HCT116 (cell line): ENCODE measurements around the gene ZNF213. TPM values are rescaled to one million over a fixed set of nuclear protein-coding genes. Genes with fewer than 3 reads are reported as not detected.

Experiments
- ATAC-seq: fragments of 200-7000 bp; cut with Tn5 transposase; 2 replicates; pipeline ENCODE4 v1.9.1; 2020; ENCODE audit warnings: mild to moderate bottlenecking, moderate library complexity
- BruUV-seq: library from RNA; stranded (reverse); fragments of 400-500 nt; replicated peaks from 2 replicates; lab custom pipeline; 2021; lab: Mats Ljungman, UMichigan
- CTCF ChIA-PET: fragments of 300-600 bp; sonication (Branson Sonifier 250); formaldehyde crosslinking; loops from one replicate; lab custom pipeline; 2021; ENCODE audit warnings: antibody characterized with exemption; lab: Charles Lee
- POLR2A ChIA-PET: fragments of 300-600, 350-600 bp; sonication (Branson Sonifier 250); formaldehyde crosslinking; loops from one replicate; lab custom pipeline; 2021; ENCODE audit warnings: antibody characterized with exemption; lab: Charles Lee
- RAD21 ChIA-PET, 2 experiments: fragments of 300-600 bp; sonication (Branson Sonifier 250); formaldehyde crosslinking; loops; one replicate each; lab custom pipeline; 2023; ENCODE audit warnings: low total read pairs in 2 of 2; ENCODE audit not compliant: uncharacterized antibody in 2 of 2, unreplicated experiment in 2 of 2, low non-redundant PET in 1 of 2; lab: Charles Lee
- DNase-seq: peaks from one replicate; pipeline ENCODE4 v3.0.0-alpha.2; 2010; ENCODE audit warnings: low read depth, low spot score
- H2AFZ ChIP-seq: fragments of 200-600 bp; shearing (Covaris generic), sonication (generic); 2 replicates; pipeline ENCODE4 v1.6.1; 2017; ENCODE audit warnings: low read depth, mixed run types, mixed read lengths, antibody characterized with exemption, low read length; ENCODE audit not compliant: poor library complexity, severe bottlenecking
- H3K27ac ChIP-seq: 2 replicates; pipeline ENCODE4 v1.5.1; 2012; ENCODE audit warnings: low read depth, low read length
- H3K27me3 ChIP-seq: fragments of 200-600 bp; sonication (generic); 2 replicates; pipeline ENCODE4 v1.6.1; 2016; ENCODE audit warnings: mixed run types, low read length, mixed read lengths; ENCODE audit not compliant: insufficient read depth
- H3K36me3 ChIP-seq, 2 experiments: fragments of 200-500 bp in 1 of 2; fragments of 200-600 bp in 1 of 2; sonication (Bioruptor generic) in 1 of 2; sonication (generic) in 1 of 2; 2 replicates each; pipeline versions ENCODE4 v1.5.1 to v1.6.1; 2014 to 2016; ENCODE audit warnings: low read length in 2 of 2, inconsistent platforms in 1 of 2, mixed read lengths in 1 of 2, mixed run types in 1 of 2; ENCODE audit not compliant: insufficient read depth in 2 of 2, control insufficient read depth in 1 of 2
- H3K4me1 ChIP-seq, 2 experiments: fragments of 200-600 bp in 1 of 2; sonication (generic) in 1 of 2; 2 replicates each; pipeline versions ENCODE4 v1.5.1 to v1.6.1; 2012 to 2017; ENCODE audit warnings: low read length in 2 of 2, inconsistent platforms in 1 of 2, mild to moderate bottlenecking in 1 of 2, mixed read lengths in 1 of 2, mixed run types in 1 of 2, moderate library complexity in 1 of 2; ENCODE audit not compliant: insufficient read depth in 2 of 2, control insufficient read depth in 1 of 2
- H3K4me2 ChIP-seq: fragments of 200-600 bp; sonication (generic); 2 replicates; pipeline ENCODE4 v1.6.1; 2017; ENCODE audit warnings: mixed run types, low read length, mixed read lengths
- H3K4me3 ChIP-seq, 2 experiments: fragments of 200-600 bp in 1 of 2; sonication (generic) in 1 of 2; replicated peaks in 1 of 2; 2 replicates each; pipeline ENCODE4 v1.5.1; 2011 to 2016; ENCODE audit warnings: low read length in 2 of 2, control low read depth in 1 of 2, low read depth in 1 of 2, mild to moderate bottlenecking in 1 of 2, mixed read lengths in 1 of 2, mixed run types in 1 of 2
- H3K79me2 ChIP-seq: fragments of 200-600 bp; sonication (generic); 2 replicates; pipeline ENCODE4 v1.6.1; 2017; ENCODE audit warnings: mild to moderate bottlenecking, mixed run types, low read length, moderate library complexity, mixed read lengths; ENCODE audit not compliant: insufficient read depth
- H3K9ac ChIP-seq: fragments of 200-600 bp; sonication (generic); 2 replicates; pipeline ENCODE4 v1.6.1; 2016; ENCODE audit warnings: low read length, mixed read lengths
- H3K9me2 ChIP-seq: fragments of 200-600 bp; sonication (generic), shearing (Covaris generic); 2 replicates; pipeline ENCODE4 v1.6.1; 2017; ENCODE audit warnings: mixed run types, mild to moderate bottlenecking, moderate library complexity; ENCODE audit not compliant: insufficient read depth
- H3K9me3 ChIP-seq, 2 experiments: fragments of 200-500 bp in 1 of 2; fragments of 200-600 bp in 1 of 2; sonication (Bioruptor generic) in 1 of 2; sonication (generic) in 1 of 2; 2 replicates each; pipeline ENCODE4 v1.6.1; 2014 to 2017; ENCODE audit warnings: low read length in 2 of 2, mixed read lengths in 2 of 2, inconsistent platforms in 1 of 2, low read depth in 1 of 2, mild to moderate bottlenecking in 1 of 2, mixed run types in 1 of 2, moderate library complexity in 1 of 2; ENCODE audit not compliant: control insufficient read depth in 1 of 2, insufficient read depth in 1 of 2
- H4K20me1 ChIP-seq: fragments of 200-600 bp; sonication (generic), shearing (Covaris generic); 2 replicates; pipeline ENCODE4 v1.6.1; 2017; ENCODE audit warnings: mixed run types, mild to moderate bottlenecking, moderate library complexity; ENCODE audit not compliant: insufficient read depth
- ATF3 ChIP-seq: IDR thresholded peaks from 2 replicates; pipeline ENCODE4 v1.6.1; 2012
- CBX3 ChIP-seq: IDR thresholded peaks from 2 replicates; pipeline ENCODE4 v1.6.1; 2012; ENCODE audit warnings: low read depth
- CTCF ChIP-seq, 3 experiments: fragments of 200-600 bp in 1 of 3; sonication (generic) in 1 of 3; IDR thresholded peaks in 2 of 3; conservative IDR thresholded peaks in 1 of 3; 2 replicates each; pipeline ENCODE4 v1.5.1; 2012 to 2017; ENCODE audit warnings: low read depth in 2 of 3, low read length in 2 of 3, antibody characterized with exemption in 1 of 3, borderline replicate concordance in 1 of 3, control low read depth in 1 of 3, mild to moderate bottlenecking in 1 of 3, mixed read lengths in 1 of 3, mixed run types in 1 of 3, moderate library complexity in 1 of 3; ENCODE audit not compliant: insufficient read depth in 1 of 3
- EGR1 ChIP-seq: IDR thresholded peaks from 2 replicates; pipeline ENCODE4 v1.6.1; 2012; ENCODE audit warnings: low read depth
- ELF1 ChIP-seq: IDR thresholded peaks from 2 replicates; pipeline ENCODE4 v1.6.1; 2012; ENCODE audit warnings: low read depth, borderline replicate concordance
- JUND ChIP-seq: IDR thresholded peaks from 2 replicates; pipeline ENCODE4 v1.6.1; 2012
- POLR2AphosphoS5 ChIP-seq: IDR thresholded peaks from 2 replicates; pipeline ENCODE4 v1.6.1; 2011; ENCODE audit warnings: mild to moderate bottlenecking, low read depth, low read length, moderate library complexity
- RAD21 ChIP-seq: IDR thresholded peaks from 2 replicates; pipeline ENCODE4 v1.6.1; 2012; ENCODE audit warnings: low read depth, mild to moderate bottlenecking
- SRF ChIP-seq: IDR thresholded peaks from 2 replicates; pipeline ENCODE4 v1.6.1; 2012; ENCODE audit warnings: low read depth
- ZBTB33 ChIP-seq: IDR thresholded peaks from 2 replicates; pipeline ENCODE4 v1.6.1; 2011; ENCODE audit warnings: mild to moderate bottlenecking, low read length, moderate library complexity; ENCODE audit not compliant: insufficient replicate concordance; ENCODE audit errors: extremely low read depth
- ZNF274 ChIP-seq: fragments of 200-500 bp; sonication (Bioruptor generic); IDR thresholded peaks from 2 replicates; pipeline ENCODE4 v1.6.1; 2014; ENCODE audit warnings: mild to moderate bottlenecking, low read depth, low read length, inconsistent platforms
- intact Hi-C: fragments of 100-400 bp; cut with micrococcal nuclease; formaldehyde crosslinking; loops from 2 replicates; pipeline ENCODE4 v1.10.0; 2022
- total RNA-seq: library from RNA; stranded (reverse); gene quantifications from one replicate; pipeline ENCODE4 v1.2.1, GENCODE V29; 2021; ENCODE audit not compliant: unreplicated experiment
- TF ChIP-seq, protein P1 (sequence below): IDR thresholded peaks from 2 replicates; pipeline ENCODE4 v1.6.1; 2012; ENCODE audit warnings: low read depth
- TF ChIP-seq, protein P2 (sequence below): IDR thresholded peaks from 2 replicates; pipeline ENCODE4 v1.6.1; 2012

Gene ZNF213
- total RNA-seq, 1 experiment from 2014 or later, result 11.0 TPM

- Histone ChIP-seq H3K9ac (no peak overlapping the region), H4K20me1 (no peaks in the 10 kb centered on the region), H3K4me1 (peaks cover 35 to 51% of the 10 kb centered on the region in 2 experiments), H2AFZ (no peak overlapping the region), H3K79me2 (no peaks in the 10 kb centered on the region), H3K4me2 (peak overlapping the region; percentile 52), H3K27ac (peak overlapping the region; percentile 55), H3K9me2 (no peaks in the 10 kb centered on the region), H3K36me3 (no peaks in the 10 kb centered on the region), H3K9me3 (no peaks in the 10 kb centered on the region), H3K4me3 (no peak overlapping the region), H3K27me3 (no peaks in the 10 kb centered on the region)
- no TSS peak for BruUV-seq
- ChIA-PET CTCF (interaction anchor here (0.9 to 5.6 kb wide), 12 partner anchors 8 to 143 kb away, joined by 3 to 41 read pairs (median 6); partner anchors contain the start of genes OR1F1 and ZNF213), RAD21 (interaction anchor here (0.8 to 1.4 kb wide), 5 partner anchors 13 to 21 kb away, joined by 3 to 4 read pairs (median 3); partner anchors contain the start of gene OR1F1 (in 1 of the 2)), POLR2A (interaction anchor here (0.6 to 2.0 kb wide), 12 partner anchors 10 to 1999 kb away, joined by 3 to 20 read pairs (median 6); partner anchors contain the start of genes OR1F1 and ZNF213)
- TF ChIP-seq ZBTB33 (no peak), RAD21 (no peak), CTCF (IDR thresholded peaks at IDR 0.05 in 2 of 3, conservative IDR thresholded peaks at IDR 0.05 in 1 of 3; ENCODE audit: borderline replicate concordance in 1 of 3, insufficient read depth in 1 of 3, low read depth in 2 of 3, low read length in 2 of 3) (no peak), JUND (no peak), POLR2AphosphoS5 (no peak), EGR1 (no peak), CBX3 (no peak), SRF (no peak), ATF3 (no peak), ELF1 (no peak), ZNF274 (no peak)
- TF ChIP-seq, protein P1, sequence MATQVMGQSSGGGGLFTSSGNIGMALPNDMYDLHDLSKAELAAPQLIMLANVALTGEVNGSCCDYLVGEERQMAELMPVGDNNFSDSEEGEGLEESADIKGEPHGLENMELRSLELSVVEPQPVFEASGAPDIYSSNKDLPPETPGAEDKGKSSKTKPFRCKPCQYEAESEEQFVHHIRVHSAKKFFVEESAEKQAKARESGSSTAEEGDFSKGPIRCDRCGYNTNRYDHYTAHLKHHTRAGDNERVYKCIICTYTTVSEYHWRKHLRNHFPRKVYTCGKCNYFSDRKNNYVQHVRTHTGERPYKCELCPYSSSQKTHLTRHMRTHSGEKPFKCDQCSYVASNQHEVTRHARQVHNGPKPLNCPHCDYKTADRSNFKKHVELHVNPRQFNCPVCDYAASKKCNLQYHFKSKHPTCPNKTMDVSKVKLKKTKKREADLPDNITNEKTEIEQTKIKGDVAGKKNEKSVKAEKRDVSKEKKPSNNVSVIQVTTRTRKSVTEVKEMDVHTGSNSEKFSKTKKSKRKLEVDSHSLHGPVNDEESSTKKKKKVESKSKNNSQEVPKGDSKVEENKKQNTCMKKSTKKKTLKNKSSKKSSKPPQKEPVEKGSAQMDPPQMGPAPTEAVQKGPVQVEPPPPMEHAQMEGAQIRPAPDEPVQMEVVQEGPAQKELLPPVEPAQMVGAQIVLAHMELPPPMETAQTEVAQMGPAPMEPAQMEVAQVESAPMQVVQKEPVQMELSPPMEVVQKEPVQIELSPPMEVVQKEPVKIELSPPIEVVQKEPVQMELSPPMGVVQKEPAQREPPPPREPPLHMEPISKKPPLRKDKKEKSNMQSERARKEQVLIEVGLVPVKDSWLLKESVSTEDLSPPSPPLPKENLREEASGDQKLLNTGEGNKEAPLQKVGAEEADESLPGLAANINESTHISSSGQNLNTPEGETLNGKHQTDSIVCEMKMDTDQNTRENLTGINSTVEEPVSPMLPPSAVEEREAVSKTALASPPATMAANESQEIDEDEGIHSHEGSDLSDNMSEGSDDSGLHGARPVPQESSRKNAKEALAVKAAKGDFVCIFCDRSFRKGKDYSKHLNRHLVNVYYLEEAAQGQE, result no peak
- TF ChIP-seq, protein P2, sequence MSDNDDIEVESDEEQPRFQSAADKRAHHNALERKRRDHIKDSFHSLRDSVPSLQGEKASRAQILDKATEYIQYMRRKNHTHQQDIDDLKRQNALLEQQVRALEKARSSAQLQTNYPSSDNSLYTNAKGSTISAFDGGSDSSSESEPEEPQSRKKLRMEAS, result no peak
- ATAC-seq, result peak; percentile 5
- intact Hi-C loops, result loop anchor here (10.0 kb wide), 1 partner anchor 117 kb away; no protein-coding TSS in a partner anchor
- no peak for DNase-seq
Measured at GRCh38 chr16:3171181-3171854, 36.5 kb downstream of the ZNF213 start.
